HG03025 (cell line): ENCODE data around the gene REXO1.
"Not testable (repeated sequence)": the region's sequence is repeated elsewhere in the genome, so short reads cannot be mapped to it uniquely, and the experiment has no call there.

Source experiments
- ATAC-seq: cut with Tn5 transposase; IDR thresholded peaks from one replicate; pipeline ENCODE4 v1.9.1; 2021; ENCODE audit warnings: mild to moderate bottlenecking, moderate library complexity; ENCODE audit not compliant: unreplicated experiment, low FRiP score

The REXO1 gene

DNA sequence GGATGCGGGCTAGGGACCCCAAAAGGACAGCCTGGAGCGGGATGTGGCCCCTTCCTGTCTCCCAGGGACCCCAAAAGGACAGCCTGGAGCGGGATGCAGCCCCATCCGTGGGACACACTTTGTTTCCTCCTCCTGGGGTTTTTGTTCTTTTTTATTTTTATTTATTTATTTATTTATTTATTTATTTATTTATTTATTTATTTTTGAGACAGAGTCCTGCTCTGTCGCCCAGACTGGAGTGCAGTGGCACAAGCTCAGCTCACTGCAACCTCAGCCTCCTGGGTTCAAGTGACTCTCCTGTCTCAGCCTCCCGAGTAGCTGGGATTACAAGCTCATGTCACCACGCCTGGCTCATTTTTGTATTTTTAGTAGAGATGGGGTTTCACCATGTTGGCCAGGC lies 51.0 kb downstream of the REXO1 start:
- not testable (repeated sequence) for ATAC-seq

GRCh38 chr19:1796395-1797142 lies 51.7 kb downstream of the REXO1 start:
- ATAC-seq, result no peak

DNA sequence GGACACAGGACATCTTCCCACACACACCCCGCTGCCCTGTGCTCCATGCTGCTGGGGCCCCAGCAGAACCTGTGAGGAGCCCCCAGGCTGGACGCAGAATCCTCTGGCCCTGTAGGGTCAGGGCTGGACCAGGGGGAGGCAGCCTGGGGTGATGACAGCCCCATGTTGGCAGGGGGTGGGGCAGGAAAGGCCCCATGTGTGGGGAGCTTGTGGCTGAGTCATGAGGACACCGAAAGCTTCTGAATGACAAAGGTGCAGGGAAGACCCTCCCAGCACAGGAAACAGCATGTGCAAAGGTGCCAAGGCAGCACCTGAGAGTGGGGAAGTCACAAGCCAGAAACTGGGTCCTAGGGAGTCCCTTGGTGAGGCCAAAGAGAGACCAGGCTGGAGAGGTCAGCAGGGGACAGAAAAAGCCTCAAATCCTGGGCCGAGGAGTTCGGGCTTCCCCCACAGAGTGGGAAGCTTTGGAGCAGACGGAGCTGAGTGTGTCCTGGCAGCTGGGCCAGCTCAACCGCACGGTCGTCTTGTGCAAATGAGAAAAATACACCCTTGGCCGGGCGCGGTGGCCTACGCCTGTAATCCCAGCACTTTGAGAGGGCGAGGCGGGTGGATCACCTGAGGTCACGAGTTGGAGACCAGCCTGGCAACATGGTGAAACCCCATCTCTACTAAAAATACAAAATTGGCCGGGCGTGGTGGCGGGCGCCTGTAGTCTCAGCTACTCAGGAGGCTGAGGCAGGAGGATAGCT lies 53.7 kb downstream of the REXO1 start:
- no peak for ATAC-seq

- no peak for ATAC-seq
Observed at GRCh38 chr19:1791879-1792278, 56.4 kb downstream of the REXO1 start.

- ATAC-seq, result no peak
Observed at GRCh38 chr19:1790054-1790792, 58.1 kb downstream of the REXO1 start.

- ATAC-seq, result no peak
Observed at GRCh38 chr19:1789261-1790041, 58.8 kb downstream of the REXO1 start.

GRCh38 chr19:1787116-1787515 lies 61.2 kb downstream of the REXO1 start:
- no peak for ATAC-seq

DNA sequence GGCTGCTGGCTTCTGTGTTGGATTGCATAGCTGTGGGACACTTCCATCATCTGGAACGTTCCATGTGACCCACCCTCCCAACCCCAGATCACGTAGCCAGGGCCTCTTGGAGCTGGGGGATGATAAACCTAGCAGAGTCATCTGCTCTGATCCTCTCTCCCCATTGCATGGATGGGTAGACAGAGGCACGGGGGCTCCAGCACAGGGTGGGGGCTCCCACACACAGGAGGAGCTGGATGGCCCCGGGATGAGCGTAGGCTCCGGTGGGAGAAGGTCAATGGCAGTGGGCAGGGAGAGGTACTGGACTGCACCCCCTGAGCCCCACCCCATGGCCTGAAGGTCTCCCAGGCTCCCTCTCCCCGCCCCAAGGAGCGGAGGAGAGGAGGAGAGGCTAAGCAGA lies 61.6 kb downstream of the REXO1 start:
- no peak for ATAC-seq

DNA sequence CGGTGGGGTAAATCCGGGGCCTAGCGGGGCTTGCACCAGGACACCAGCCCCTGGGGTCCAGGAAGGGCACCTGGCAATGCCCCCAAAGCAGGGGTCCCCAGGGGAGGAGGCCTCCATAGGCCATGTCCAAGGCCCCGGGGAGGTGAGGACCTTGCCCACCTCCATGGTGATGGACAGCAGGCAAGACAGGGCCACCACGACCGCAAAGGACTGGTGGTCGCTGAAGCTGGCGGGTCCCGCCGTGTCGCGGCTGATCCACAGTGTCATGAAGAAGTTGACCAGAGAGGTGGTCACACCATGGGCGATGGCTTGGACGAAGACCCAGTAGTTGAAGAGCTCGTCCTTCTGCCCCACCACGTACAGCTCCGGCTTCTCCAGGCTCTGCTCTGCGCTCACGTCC lies 63.0 kb downstream of the REXO1 start:
- no peak for ATAC-seq

GRCh38 chr19:1783874-1784273 lies 64.4 kb downstream of the REXO1 start:
- ATAC-seq, result no peak

- no peak for ATAC-seq
Observed at GRCh38 chr19:1783354-1783753, 64.9 kb downstream of the REXO1 start.

DNA sequence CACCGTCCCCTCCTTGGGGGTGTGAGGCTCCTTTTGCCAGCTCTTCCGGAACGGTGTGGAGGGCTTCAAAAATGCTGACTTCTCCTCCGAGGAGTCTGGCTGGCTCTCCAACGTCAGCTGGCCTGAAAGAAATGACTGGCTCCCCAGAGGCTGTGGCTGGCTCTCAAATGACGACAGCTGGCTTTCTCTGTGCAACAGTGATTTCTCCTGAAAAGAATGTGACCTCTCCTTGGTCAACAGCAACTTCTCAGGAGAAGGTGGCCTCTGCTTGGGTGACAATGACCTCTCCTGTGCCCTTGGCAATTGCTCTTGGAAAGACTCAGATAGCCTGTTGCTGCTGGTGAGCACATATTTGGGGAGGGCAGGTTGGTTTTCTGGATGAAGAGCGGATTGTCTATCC lies 65.8 kb downstream of the REXO1 start:
- no peak for ATAC-seq

DNA sequence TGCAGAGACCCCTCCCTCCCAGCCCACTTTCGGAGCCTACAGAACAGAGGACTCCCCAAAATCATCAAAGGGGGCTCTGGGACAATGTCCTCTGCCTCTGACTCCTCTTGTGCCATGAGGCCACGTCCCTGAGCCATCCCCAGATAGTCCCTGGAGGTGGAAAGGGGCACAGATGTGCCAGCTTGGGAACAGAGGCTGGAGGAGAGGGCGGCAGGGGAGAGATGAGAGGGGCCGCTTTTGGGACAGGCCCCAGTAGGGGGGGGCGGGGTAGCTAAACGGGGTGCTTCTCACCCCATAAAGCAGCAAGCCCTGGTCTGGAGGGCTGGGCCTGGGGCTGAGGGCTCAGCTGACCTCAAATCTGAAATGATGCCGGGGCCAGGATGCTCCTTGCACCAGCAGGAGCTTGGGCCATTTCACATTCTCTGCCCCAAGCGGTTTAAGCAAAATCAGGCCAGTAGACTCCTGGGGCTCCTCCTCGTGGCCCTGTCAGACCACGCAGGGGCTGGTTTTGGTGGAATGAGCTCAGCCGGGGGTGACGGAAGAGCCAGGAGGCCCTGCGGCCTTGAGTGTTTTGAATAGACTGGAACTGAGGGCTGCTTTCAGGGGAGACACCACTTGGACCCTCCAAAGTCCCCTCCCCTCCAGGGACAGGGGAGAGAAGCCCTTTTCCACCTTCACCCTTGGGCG lies 67.9 kb downstream of the REXO1 start:
- no peak for ATAC-seq

DNA sequence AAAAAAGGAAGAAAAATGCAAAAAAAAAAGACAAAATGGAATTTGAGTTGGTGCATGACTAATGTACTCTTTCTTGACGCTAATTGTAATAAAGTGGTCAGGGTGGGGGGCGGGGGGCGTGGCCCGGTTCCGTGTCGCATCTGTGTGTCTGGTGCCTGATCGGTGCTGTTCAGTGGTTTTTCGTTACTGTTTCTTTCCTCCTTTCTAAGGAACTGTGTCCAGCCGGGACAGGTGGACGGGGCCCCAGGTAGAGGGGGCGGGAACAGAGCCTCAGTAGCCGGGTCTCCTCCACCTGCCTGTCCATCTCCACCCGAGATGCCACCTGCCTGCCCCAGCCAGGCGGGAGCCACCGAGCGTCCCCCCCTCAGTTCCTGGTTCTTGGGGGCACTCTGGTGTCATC lies 68.7 kb downstream of the REXO1 start:
- ATAC-seq, result no peak

DNA sequence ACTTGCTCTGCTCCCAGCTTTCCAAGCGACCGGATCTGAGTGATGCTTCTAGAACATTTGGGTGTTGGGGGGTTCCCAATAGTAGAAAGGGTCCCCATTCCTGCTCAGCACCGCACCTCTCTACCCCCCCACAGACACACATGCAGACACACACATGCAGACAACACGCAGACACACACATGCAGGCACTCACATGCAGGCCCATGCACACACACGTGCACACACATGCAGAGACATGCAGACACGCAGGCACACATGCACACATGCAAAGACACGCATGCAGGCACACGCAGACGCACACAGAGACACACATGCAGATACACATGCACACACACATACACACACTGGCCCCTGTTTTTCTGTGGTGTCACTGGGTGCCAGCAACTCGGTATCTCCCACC lies 71.1 kb downstream of the REXO1 start:
- no peak for ATAC-seq

DNA sequence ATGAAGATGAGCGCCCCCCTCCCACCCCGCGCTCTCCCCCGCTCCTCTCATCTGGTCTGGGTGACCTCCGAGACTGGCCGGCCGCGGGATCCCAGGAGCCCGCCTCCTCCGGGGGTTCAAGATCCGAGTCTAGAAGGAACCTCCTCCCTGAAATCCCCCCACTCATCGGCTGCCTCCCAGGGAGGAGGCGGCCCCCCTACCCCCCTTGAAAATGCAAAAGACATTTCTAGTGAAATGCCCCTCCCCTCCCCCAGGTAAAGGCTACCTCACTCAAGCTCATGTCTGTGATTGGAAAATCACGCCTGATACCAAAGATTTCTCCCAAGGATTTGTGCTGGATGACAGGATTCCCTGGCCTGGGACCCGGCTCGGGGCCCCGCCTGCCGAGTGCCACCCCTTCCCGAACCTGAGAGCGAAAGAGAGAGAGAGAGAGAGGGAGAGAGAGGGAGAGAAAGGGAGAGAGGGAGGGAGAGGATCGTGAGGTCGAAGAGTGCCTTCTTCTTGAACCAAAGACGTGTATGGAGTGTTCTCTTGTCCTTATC lies 71.6 kb downstream of the REXO1 start:
- no peak for ATAC-seq

DNA sequence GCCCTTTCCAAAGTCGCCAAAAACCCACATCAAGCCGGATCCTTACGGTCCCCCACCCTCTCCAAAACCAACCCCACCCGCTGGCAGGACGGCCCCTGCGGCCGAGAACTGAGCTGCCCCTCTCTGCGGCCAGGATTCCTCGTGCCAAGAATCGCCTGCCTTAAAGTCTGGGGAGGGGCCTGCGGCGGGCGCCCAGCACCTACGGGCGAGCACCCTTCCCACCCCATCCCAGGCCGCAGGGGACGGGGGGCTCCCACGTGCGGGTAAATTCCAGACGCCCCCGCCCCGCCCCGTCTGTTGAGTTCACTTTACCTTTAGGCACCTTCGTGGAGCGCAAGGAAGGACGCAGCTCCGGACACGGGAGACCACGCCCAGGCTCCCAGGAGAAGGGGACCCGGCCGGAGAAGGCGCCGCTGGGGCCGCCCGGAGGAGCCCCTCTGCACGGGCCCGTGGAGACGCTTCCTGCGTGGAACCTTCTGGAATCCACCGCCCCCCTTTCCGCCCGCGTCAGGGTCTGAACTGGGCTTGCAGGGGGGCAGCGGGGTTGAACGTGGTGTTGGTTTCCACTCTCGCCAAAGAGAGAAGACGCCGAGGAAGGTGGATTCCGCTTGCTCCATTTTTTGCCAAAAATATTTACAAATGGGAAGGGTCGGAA lies 72.2 kb downstream of the REXO1 start:
- ATAC-seq, result no peak

DNA sequence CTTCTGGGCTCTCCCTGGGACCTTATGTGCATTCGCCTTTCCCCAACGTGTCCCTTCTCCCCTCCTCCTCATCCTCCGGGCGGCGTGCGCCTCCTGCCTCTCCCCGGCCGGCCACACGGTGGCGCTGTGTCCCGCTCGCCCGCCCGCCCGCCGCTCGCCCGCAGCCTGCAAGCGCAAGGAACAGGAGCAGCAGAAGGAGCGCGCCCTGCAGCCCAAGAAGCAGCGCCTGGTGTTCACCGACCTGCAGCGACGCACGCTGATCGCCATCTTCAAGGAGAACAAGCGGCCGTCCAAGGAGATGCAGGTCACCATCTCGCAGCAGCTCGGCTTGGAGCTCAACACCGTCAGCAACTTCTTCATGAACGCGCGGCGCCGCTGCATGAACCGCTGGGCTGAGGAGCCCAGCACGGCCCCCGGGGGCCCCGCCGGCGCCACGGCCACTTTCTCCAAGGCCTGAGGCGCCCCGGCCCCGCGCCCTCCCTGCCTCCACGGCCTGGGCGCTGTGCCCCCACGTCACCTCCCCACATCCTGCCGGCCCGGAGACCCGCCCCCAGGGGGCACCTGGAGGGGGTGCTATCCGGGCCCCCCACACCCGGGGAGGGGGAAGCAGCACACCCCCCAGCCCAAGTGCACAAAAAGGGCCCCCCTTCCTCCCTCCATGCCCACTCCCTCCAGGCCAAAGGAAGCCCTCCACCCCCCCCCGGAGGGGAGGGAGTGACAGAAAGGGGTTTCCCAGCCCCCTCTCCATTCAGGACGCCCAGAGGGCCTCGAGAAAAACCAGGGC lies 73.1 kb downstream of the REXO1 start:
- ATAC-seq, result no peak

- no peak for ATAC-seq
Observed at GRCh38 chr19:1773184-1773583, 75.1 kb downstream of the REXO1 start.
